ENCODE measurements around the gene FMO5.
"Not testable (repeated sequence)": the region's sequence is repeated elsewhere in the genome, so short reads cannot be mapped to it uniquely, and the experiment has no call there.

Gene FMO5

DNA sequence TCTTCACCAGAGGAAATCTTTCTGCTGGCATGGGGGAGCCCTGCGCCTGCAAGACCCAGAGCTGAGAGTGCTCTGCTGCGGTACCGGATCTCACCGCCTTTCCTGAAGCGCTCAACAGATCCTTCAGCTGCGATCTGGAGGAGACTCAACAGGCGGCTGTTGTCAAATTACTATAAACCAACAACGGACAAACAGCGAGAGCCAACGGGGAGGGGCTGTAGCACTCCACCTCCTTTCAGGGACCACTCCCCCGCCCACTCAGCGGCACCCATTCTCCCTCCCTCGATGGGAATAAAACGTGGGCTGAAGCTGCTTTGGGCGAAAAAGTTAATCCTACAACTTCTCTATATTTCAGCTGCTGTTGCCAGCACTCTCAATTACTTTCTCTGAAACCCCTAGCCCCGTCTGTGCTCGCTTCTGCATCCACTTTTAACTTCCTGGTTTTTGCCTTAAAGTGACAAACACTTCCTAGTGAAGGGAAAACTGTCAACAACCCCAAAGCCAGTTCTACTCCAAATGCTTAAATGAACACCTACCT is at the start of gene FMO5:
Gene FMO5 (minus strand): TSS at position 147 of the 538 bp plus-strand sequence. CDS start 310 bp downstream, outside the sequence.
- DNase-seq (ENCODE audit: low spot score), result peak; percentile 40

GRCh38 chr1:147273409-147274336 is 48.5 kb upstream of the FMO5 start:
- peak; percentile 66 for DNase-seq (ENCODE audit: low spot score)

DNA sequence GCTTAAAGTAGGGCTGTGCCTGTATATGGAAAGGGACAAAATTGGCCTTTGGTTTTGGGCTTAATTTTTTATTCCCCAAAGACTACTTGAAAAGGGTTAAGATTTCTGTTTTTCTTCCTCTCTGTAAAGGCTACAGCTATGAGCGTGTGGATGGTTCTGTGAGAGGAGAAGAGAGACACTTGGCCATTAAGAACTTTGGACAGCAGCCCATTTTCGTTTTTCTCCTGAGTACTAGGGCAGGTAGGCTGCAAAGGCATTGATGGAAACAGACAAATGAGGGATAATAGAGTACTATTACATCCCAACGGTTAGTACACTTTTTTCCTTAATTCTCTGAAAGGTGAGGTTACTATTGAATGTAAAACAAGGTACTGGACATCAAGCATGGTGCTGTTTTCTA is 46.9 kb upstream of the FMO5 start:
- DNase-seq (ENCODE audit: low spot score), result peak; percentile 10

DNA sequence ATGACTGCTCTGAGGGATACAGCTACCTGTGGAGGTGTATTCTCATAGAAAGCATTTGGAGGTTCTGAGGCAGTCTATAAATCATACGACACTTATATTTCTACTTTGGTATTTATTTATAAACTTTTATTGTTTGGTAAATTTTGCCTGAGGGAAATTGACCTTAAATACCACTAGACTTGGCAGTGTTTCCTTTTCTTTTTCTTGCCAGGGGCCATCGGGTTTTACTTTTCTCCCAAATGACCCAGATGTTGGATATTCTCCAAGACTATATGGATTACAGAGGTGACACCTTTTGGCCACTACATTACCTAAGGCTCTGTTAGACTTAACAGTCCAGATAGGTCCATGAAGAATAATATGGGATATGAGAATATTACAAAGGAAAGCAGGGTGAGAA is 45.6 kb upstream of the FMO5 start:
- no peak for DNase-seq (ENCODE audit: low spot score)

DNA sequence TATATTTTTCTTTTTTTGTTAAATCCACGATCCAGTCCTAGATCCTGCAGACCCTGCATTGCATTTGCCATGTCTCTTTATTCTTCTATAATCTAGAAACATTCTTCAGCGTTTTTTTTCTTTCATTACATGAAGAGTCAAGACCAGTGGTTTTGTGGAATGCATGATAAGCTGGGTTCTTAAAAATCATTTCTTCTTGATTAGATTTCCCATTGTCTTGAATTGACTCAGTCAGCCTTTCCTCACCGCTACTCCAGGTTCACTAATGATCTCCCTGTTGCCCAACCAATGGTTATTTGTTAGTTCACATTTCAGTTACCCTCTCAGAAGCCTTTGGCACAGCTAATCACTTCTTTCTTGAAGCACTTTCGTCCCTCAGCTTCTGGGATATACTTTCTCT is 42.6 kb upstream of the FMO5 start:
- no peak for DNase-seq (ENCODE audit: low spot score)

GRCh38 chr1:147266381-147266780 is 41.2 kb upstream of the FMO5 start:
- no peak for DNase-seq (ENCODE audit: low spot score)

GRCh38 chr1:147264158-147264768 is 39.1 kb upstream of the FMO5 start:
- DNase-seq (ENCODE audit: low spot score), result no peak

- no peak for DNase-seq (ENCODE audit: low spot score)
These were observed 35.8 kb upstream of the FMO5 start for GRCh38 chr1:147260956-147261355.

- DNase-seq (ENCODE audit: low spot score), result no peak
These were observed 27.4 kb upstream of the FMO5 start for GRCh38 chr1:147252540-147252939.

GRCh38 chr1:147247656-147248238 is 22.6 kb upstream of the FMO5 start:
- DNase-seq (ENCODE audit: low spot score), result no peak

GRCh38 chr1:147246910-147247655 is 21.9 kb upstream of the FMO5 start:
- no peak for DNase-seq (ENCODE audit: low spot score)

DNA sequence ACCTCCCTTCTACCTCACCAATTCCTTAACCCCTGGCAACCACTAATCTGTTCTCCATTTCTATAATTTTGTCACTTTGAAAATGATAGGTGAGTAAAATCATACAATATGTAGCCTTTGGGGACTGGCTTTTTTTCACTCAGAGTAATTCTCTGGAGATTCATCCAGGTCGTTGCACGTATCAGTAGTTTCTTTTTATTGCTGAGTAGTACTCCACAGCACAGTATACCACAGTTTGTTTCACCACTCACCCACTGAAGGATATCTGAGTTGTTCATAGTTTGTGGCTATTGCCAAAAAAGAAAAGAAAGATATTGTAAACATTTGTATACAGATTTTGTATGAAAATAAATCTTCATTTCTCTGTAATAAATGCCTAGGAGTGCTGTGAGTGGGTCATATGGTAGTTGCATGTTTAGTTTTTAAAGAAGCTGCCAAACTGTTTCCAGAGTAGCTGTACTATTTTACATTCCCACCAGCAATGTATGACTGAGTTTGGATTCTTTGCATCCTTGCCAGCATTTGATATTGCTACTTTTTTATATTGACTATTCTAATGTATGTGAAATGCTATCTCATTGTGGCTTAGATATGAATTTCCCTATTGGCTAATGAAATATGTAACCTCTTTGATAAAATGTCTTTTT is 21.0 kb upstream of the FMO5 start:
- DNase-seq (ENCODE audit: low spot score), result no peak

GRCh38 chr1:147245586-147246021 is 20.5 kb upstream of the FMO5 start:
- DNase-seq (ENCODE audit: low spot score), result no peak

GRCh38 chr1:147245129-147245528 is 20.0 kb upstream of the FMO5 start:
- no peak for DNase-seq (ENCODE audit: low spot score)

DNA sequence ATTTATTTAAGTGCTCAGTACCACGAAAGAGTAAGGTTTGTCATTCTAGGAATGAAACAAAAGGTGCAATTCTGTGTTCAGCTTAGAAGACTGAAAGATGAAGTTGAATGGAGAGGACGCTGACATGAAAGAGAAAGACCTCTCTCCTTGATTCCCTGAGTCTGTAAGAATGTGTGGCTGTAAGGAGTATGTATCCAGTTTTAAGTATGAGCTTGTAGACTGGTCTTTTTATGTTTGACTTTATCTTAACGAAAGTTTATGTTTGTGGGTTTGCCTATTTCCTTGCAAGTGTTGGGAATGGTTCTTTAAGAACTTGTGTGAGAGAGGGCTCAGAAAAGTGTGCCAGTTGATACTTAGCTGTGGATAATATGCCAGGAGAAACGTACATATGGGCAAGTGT is 18.7 kb upstream of the FMO5 start:
- DNase-seq (ENCODE audit: low spot score), result peak; percentile 28

DNA sequence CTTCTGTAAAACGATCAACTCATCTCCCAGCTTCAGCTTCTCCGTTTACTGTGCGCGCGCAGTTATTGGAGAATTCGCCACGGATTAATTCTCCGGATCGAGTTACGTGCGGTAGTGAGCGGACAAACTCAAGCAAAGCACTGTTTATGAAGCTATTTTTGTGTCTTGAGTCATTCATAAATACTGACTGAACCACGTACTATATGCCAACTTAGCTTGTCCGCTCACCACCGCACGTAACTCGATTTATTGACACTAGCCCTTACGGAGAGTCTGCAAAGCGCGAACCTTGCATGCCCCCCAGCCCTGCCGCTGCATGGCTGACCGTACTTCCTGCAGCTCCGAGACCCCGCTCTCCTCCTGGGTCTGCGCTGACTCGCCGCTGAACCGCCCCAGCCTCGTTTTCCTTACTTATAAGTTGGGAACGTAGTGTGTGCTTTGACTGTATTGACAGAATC is 18.1 kb upstream of the FMO5 start:
- DNase-seq (ENCODE audit: low spot score), result no peak

DNA sequence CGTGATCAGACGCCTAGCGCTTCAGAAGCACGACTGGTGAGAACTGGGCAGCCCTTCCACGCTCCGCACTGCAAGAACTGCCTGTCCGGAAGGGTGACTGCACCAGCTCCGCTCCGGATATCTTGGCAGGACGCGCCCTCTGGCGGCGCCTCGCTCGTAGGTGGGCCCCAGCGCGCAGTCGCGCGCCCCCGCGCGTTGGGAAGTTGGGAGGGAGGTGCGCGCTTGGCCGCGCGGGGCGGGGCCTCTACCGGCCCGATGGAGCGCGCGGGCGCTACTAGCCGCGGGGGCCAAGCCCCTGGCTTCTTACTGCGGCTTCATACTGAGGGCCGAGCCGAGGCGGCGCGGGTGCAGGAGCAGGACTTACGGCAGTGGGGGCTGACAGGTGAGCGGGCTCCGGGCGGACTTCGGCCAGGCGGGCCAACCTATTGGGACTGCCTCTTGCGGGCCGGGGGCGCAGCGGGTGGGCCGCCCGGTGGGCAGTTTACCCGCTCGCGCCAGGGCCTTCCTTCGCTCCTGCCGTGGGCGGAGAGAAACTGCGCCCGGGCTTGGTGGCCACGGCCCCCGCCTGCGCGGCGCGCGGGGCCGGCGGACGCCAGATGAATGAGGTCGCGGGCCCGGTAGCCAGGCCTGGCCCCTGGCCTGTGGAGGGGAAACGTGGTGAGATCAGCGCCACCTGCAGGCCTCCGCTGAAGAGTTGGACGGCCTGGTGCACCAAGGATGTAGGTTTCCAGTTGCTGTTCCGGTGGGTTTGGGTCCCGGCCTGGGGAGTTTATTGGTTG is 17.5 kb upstream of the FMO5 start, which contains the start of gene CHD1L:
Gene CHD1L (plus strand): TSS at position 236 of the 779 bp plus-strand sequence. CDS start 20 bp downstream, at position 256.
- DNase-seq (ENCODE audit: low spot score), result peak; percentile 94

DNA sequence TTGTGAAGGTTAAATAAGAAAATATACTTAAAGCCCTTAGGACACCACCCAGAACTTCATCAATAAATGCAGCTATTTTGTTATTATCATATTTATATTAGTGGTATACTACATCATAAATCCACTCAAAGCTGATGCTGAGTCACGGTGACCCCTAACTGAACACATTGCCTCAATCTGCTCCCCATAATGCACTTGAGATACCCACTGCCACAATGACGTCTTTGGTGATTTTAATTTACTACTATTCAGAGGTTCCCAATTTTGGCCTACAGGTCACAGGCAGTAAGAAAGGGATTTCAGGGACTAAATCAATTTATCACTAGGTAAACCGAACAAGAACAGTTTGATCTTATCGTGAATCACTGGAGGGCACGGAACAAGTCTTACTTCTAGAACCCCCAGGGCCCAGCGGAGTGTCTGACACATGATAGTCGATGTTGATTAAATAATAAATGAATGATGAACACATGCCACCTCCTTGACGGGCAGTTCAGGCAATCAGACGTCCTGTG is 16.9 kb upstream of the FMO5 start:
- peak; percentile 2 for DNase-seq (ENCODE audit: low spot score)

DNA sequence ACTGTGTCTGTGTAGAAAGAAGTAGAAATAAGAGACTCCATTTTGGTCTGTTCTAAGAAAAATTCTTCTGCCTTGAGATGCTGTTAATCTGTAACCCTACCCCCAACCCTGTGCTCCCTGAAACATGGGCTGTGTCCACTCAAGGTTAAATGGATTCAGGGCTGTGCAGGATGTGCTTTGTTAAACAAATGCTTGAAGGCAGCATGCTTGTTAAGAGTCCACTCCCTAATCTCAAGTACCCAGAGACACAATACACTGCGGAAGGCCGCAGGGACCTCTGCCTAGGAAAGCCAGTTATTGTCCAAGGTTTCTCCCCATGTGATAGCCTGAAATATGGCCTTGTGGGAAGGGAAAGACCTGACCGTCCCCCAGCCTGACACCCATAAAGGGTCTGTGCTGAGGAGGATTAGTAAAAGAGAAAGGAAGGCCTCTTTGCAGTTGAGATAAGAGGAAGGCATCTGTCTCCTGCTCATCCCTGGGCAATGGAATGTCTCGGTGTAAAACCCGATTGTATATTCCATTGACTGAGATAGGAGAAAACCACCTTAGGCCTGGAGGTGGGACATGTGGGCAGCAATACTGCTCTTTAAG is 15.1 kb upstream of the FMO5 start:
- not testable (repeated sequence) for DNase-seq (ENCODE audit: low spot score)

Data from cerebellar cortex (tissue), 1 donor.